Panc1 (cell line): ENCODE results near the gene PREB. TPM values are rescaled to one million over a fixed set of nuclear protein-coding genes. Genes with fewer than 3 reads are reported as not detected.

Source experiments
- ATAC-seq: fragments of 200-7000 bp; cut with Tn5 transposase; 2 replicates; pipeline ENCODE4 v1.9.1; 2020; ENCODE audit warnings: mild to moderate bottlenecking, moderate library complexity
- BruUV-seq: library from RNA; stranded (reverse); fragments of 400-500 nt; replicated peaks from 2 replicates; lab custom pipeline; 2021; lab: Mats Ljungman, UMichigan
- CTCF ChIA-PET: fragments of 300-600 bp; sonication (Branson Sonifier 250); formaldehyde crosslinking; loops from one replicate; lab custom pipeline; 2022; ENCODE audit warnings: antibody characterized with exemption; lab: Charles Lee
- POLR2A ChIA-PET: fragments of 300-600 bp; sonication (Branson Sonifier 250); formaldehyde crosslinking; loops from one replicate; lab custom pipeline; 2022; ENCODE audit warnings: antibody characterized with exemption; lab: Charles Lee
- DNase-seq: peaks from one replicate; pipeline ENCODE4 v3.0.0-alpha.2; 2010; ENCODE audit warnings: low read depth, low spot score
- H3K27ac ChIP-seq: 2 replicates; pipeline ENCODE4 v1.5.1; 2011; ENCODE audit warnings: mild to moderate bottlenecking, low read length, inconsistent platforms
- H3K27me3 ChIP-seq: fragments of 200-500 bp; sonication (Bioruptor generic); 2 replicates; pipeline ENCODE4 v1.6.0; 2014; ENCODE audit warnings: low read length, inconsistent platforms; ENCODE audit not compliant: control insufficient read depth, insufficient read depth
- H3K36me3 ChIP-seq: fragments of 200-500 bp; sonication (Bioruptor generic); 2 replicates; pipeline ENCODE4 v1.5.1; 2014; ENCODE audit warnings: inconsistent platforms, mild to moderate bottlenecking, low read length, moderate library complexity; ENCODE audit not compliant: control insufficient read depth, insufficient read depth
- H3K4me1 ChIP-seq: 2 replicates; pipeline ENCODE4 v1.5.1; 2011; ENCODE audit warnings: inconsistent platforms, mild to moderate bottlenecking, low read length, moderate library complexity; ENCODE audit not compliant: control insufficient read depth, insufficient read depth
- H3K4me3 ChIP-seq, 2 experiments: 2 replicates each; pipeline ENCODE4 v1.5.1; 2011 to 2012; ENCODE audit warnings: low read depth in 2 of 2, low read length in 2 of 2, mild to moderate bottlenecking in 2 of 2, inconsistent platforms in 1 of 2, moderate library complexity in 1 of 2
- H3K9me3 ChIP-seq: fragments of 200-500 bp; sonication (Bioruptor generic); 2 replicates; pipeline ENCODE4 v1.5.1; 2014; ENCODE audit warnings: low read depth, mild to moderate bottlenecking, inconsistent platforms, low read length, moderate library complexity; ENCODE audit not compliant: control insufficient read depth, insufficient read depth
- CTCF ChIP-seq: fragments of 450-650 bp; IDR thresholded peaks from 2 replicates; pipeline ENCODE4 v1.5.1; 2017; ENCODE audit warnings: mild to moderate bottlenecking
- POLR2AphosphoS5 ChIP-seq: IDR thresholded peaks from 2 replicates; pipeline ENCODE4 v1.6.1; 2012; ENCODE audit warnings: mild to moderate bottlenecking, low read depth, low read length, moderate library complexity
- REST ChIP-seq, 2 experiments: IDR thresholded peaks; 2 replicates each; pipeline ENCODE4 v1.6.1; 2011 to 2012; ENCODE audit warnings: low read depth in 2 of 2, control low read depth in 1 of 2, low read length in 1 of 2, mild to moderate bottlenecking in 1 of 2, moderate library complexity in 1 of 2; ENCODE audit not compliant: insufficient read depth in 1 of 2
- SIN3A ChIP-seq: IDR thresholded peaks from 2 replicates; pipeline ENCODE4 v1.6.1; 2012; ENCODE audit warnings: low read depth, mild to moderate bottlenecking, low read length, moderate library complexity, borderline replicate concordance; ENCODE audit not compliant: insufficient read depth
- TCF7L2 ChIP-seq: IDR thresholded peaks from 2 replicates; pipeline ENCODE4 v1.6.1; 2011; ENCODE audit warnings: mild to moderate bottlenecking, low read depth, low read length, inconsistent platforms
- in situ Hi-C: cut with HindIII; loops from 2 replicates; pipeline ENCODE4 v1.10.0; 2016; ENCODE audit warnings: low sequenced_read_pairs, low pct_unique_long_range_greater_than_20kb
- intact Hi-C: fragments of 100-400 bp; cut with micrococcal nuclease; formaldehyde crosslinking; loops from one replicate; pipeline ENCODE4 v1.10.0; 2022; ENCODE audit not compliant: unreplicated experiment
- total RNA-seq: library from RNA; stranded (reverse); gene quantifications from one replicate; pipeline ENCODE4 v1.2.1, GENCODE V29; 2021; ENCODE audit not compliant: unreplicated experiment

Gene PREB
- total RNA-seq, 1 experiment from 2014 or later = 60.9 TPM

- TF ChIP-seq SIN3A = no peak
- TF ChIP-seq REST (IDR thresholded peaks at IDR 0.05; ENCODE audit: insufficient read depth in 1 of 2, low read depth in 2 of 2, low read length in 1 of 2) = no peak
- TF ChIP-seq TCF7L2 = no peak
- TF ChIP-seq CTCF = no peak
- TF ChIP-seq POLR2AphosphoS5 = no peak
- Histone ChIP-seq H3K27ac (no peak overlapping the region), H3K36me3 (no peaks in the 10 kb centered on the region), H3K27me3 (no peaks in the 10 kb centered on the region), H3K9me3 (no peaks in the 10 kb centered on the region), H3K4me1 (no peaks in the 10 kb centered on the region), H3K4me3 (no peak overlapping the region)
- BruUV-seq = no TSS peak
- ATAC-seq = no peak
- ChIA-PET POLR2A (no interaction called here), CTCF (no interaction called here)
- intact Hi-C loops = no loop called here
- in situ Hi-C loops = no loop called here
- DNase-seq = no peak
These were observed 30.7 kb upstream of the PREB start for GRCh38 chr2:27164960-27165763.

GRCh38 chr2:27162151-27163121 lies 28.0 kb upstream of the PREB start:
- CTCF ChIA-PET = interaction anchor here (0.7 kb wide), 1 partner anchor 63 kb away, joined by 3 read pairs; no protein-coding TSS in a partner anchor
- no TSS peak for BruUV-seq
- TF ChIP-seq REST (IDR thresholded peaks at IDR 0.05; ENCODE audit: insufficient read depth in 1 of 2, low read depth in 2 of 2, low read length in 1 of 2) (no peak), POLR2AphosphoS5 (no peak), TCF7L2 (no peak), CTCF (no peak), SIN3A (no peak)
- H3K27ac ChIP-seq = peak overlapping the region; percentile 61
- H3K4me3 ChIP-seq = peak overlapping the region; percentile 21 to 43; a peak in 3 of 4 replicates
- in situ Hi-C loops = no loop called here
- H3K9me3 ChIP-seq = no peaks in the 10 kb centered on the region
- ATAC-seq (no peak), DNase-seq (no peak)
- no peaks in the 10 kb centered on the region for H3K36me3 ChIP-seq
- POLR2A ChIA-PET = interaction anchor here (0.7 kb wide), 1 partner anchor 49 kb away, joined by 3 read pairs; the partner anchor contains the start of genes ATRAID and SLC5A6
- no peaks in the 10 kb centered on the region for H3K27me3 ChIP-seq
- H3K4me1 ChIP-seq = no peaks in the 10 kb centered on the region
- intact Hi-C loops = no loop called here
